ENCODE data around the gene CTDP1.

CTDP1 gene

GRCh38 chr18:79789901-79790890, 110.6 kb downstream of the CTDP1 start:
- Histone ChIP-seq H3K4me3 (ENCODE audit: low read depth in 1 of 5, low read length in 5 of 5) (no peak overlapping the region), H3K27me3 (ENCODE audit: control insufficient read depth in 5 of 5, insufficient read depth in 4 of 5, low read length in 5 of 5) (peaks cover 13 to 58% (median 39%) of the 10 kb centered on the region in 5 donors), H3K4me1 (ENCODE audit: control insufficient read depth in 5 of 5, insufficient read depth in 5 of 5, low read length in 5 of 5) (peaks cover 0 to 29% (median 14%) of the 10 kb centered on the region in 5 donors), H3K36me3 (ENCODE audit: control insufficient read depth in 5 of 5, insufficient read depth in 5 of 5, low read length in 5 of 5) (no peaks in the 10 kb centered on the region), H3K9me3 (ENCODE audit: control insufficient read depth in 5 of 5, low read length in 5 of 5) (peaks cover 0 to 4% (median 0%) of the 10 kb centered on the region in 5 donors), H3K9ac (ENCODE audit: low read length in 5 of 5) (no peak overlapping the region), H3K27ac (ENCODE audit: low read depth, low read length) (no peak overlapping the region)

- Histone ChIP-seq H3K27me3 (ENCODE audit: control insufficient read depth in 5 of 5, insufficient read depth in 4 of 5, low read length in 5 of 5) (peaks cover 13 to 51% (median 34%) of the 10 kb centered on the region in 5 donors), H3K36me3 (ENCODE audit: control insufficient read depth in 5 of 5, insufficient read depth in 5 of 5, low read length in 5 of 5) (no peaks in the 10 kb centered on the region), H3K27ac (ENCODE audit: low read depth, low read length) (no peak overlapping the region), H3K9me3 (ENCODE audit: control insufficient read depth in 5 of 5, low read length in 5 of 5) (peaks cover 0 to 4% (median 0%) of the 10 kb centered on the region in 5 donors), H3K4me3 (ENCODE audit: low read depth in 1 of 5, low read length in 5 of 5) (peak overlapping the region in 2 of 5 donors; percentile 19 to 27), H3K4me1 (ENCODE audit: control insufficient read depth in 5 of 5, insufficient read depth in 5 of 5, low read length in 5 of 5) (peaks cover 0 to 29% (median 14%) of the 10 kb centered on the region in 5 donors), H3K9ac (ENCODE audit: low read length in 5 of 5) (no peak overlapping the region)
Measured at GRCh38 chr18:79790996-79791972, 111.7 kb downstream of the CTDP1 start.

GRCh38 chr18:79792096-79792987, 112.7 kb downstream of the CTDP1 start:
- Histone ChIP-seq H3K9ac (ENCODE audit: low read length in 5 of 5) (no peak overlapping the region), H3K36me3 (ENCODE audit: control insufficient read depth in 5 of 5, insufficient read depth in 5 of 5, low read length in 5 of 5) (no peaks in the 10 kb centered on the region), H3K27ac (ENCODE audit: low read depth, low read length) (no peak overlapping the region), H3K9me3 (ENCODE audit: control insufficient read depth in 5 of 5, low read length in 5 of 5) (peaks cover 0 to 4% (median 0%) of the 10 kb centered on the region in 5 donors), H3K4me1 (ENCODE audit: control insufficient read depth in 5 of 5, insufficient read depth in 5 of 5, low read length in 5 of 5) (peaks cover 0 to 30% (median 15%) of the 10 kb centered on the region in 5 donors), H3K4me3 (ENCODE audit: low read depth in 1 of 5, low read length in 5 of 5) (peak overlapping the region in 2 of 5 donors; percentile 19 to 27), H3K27me3 (ENCODE audit: control insufficient read depth in 5 of 5, insufficient read depth in 4 of 5, low read length in 5 of 5) (peaks cover 7 to 51% (median 32%) of the 10 kb centered on the region in 5 donors)

GRCh38 chr18:79792988-79793355, 113.4 kb downstream of the CTDP1 start:
- Histone ChIP-seq H3K9ac (ENCODE audit: low read length in 5 of 5) (no peak overlapping the region), H3K4me1 (ENCODE audit: control insufficient read depth in 5 of 5, insufficient read depth in 5 of 5, low read length in 5 of 5) (peaks cover 0 to 33% (median 18%) of the 10 kb centered on the region in 5 donors), H3K9me3 (ENCODE audit: control insufficient read depth in 5 of 5, low read length in 5 of 5) (peaks cover 0 to 4% (median 0%) of the 10 kb centered on the region in 5 donors), H3K36me3 (ENCODE audit: control insufficient read depth in 5 of 5, insufficient read depth in 5 of 5, low read length in 5 of 5) (no peaks in the 10 kb centered on the region), H3K27ac (ENCODE audit: low read depth, low read length) (no peak overlapping the region), H3K4me3 (ENCODE audit: low read depth in 1 of 5, low read length in 5 of 5) (no peak overlapping the region), H3K27me3 (ENCODE audit: control insufficient read depth in 5 of 5, insufficient read depth in 4 of 5, low read length in 5 of 5) (peaks cover 6 to 52% (median 33%) of the 10 kb centered on the region in 5 donors)

DNA sequence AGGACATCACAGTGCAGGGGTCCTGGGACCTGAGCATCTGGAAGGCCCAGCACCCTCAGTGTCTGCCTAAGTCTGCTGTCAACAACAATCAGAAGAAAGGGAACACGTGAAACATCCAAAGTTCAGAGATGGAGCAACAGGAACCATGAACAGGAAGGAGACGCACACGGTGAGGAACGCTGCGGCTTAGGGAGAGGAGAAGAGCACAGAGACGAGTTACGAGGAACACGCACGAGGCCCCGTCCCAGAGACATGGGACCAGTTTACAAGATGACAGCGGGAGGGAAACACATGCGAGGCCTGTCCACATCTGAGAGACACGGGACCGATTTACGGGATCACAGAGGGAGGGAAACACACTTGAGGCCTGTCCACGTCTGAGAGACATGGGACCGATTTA, 115.2 kb downstream of the CTDP1 start:
- H3K36me3 ChIP-seq (ENCODE audit: control insufficient read depth in 5 of 5, insufficient read depth in 5 of 5, low read length in 5 of 5): no peaks in the 10 kb centered on the region
- H3K9me3 ChIP-seq (ENCODE audit: control insufficient read depth in 5 of 5, low read length in 5 of 5): no peaks in the 10 kb centered on the region
- H3K27me3 ChIP-seq (ENCODE audit: control insufficient read depth in 5 of 5, insufficient read depth in 4 of 5, low read length in 5 of 5): peaks cover 13 to 55% (median 34%) of the 10 kb centered on the region in 5 donors

GRCh38 chr18:79795446-79795845, 115.8 kb downstream of the CTDP1 start:
- peaks cover 19 to 55% (median 33%) of the 10 kb centered on the region in 5 donors for H3K27me3 ChIP-seq (ENCODE audit: control insufficient read depth in 5 of 5, insufficient read depth in 4 of 5, low read length in 5 of 5)
- no peaks in the 10 kb centered on the region for H3K36me3 ChIP-seq (ENCODE audit: control insufficient read depth in 5 of 5, insufficient read depth in 5 of 5, low read length in 5 of 5)
- no peaks in the 10 kb centered on the region for H3K9me3 ChIP-seq (ENCODE audit: control insufficient read depth in 5 of 5, low read length in 5 of 5)
- no peak overlapping the region for H3K9ac ChIP-seq (ENCODE audit: low read length in 5 of 5)
- no peak overlapping the region for H3K27ac ChIP-seq (ENCODE audit: low read depth, low read length)
- H3K4me1 ChIP-seq (ENCODE audit: control insufficient read depth in 5 of 5, insufficient read depth in 5 of 5, low read length in 5 of 5): peaks cover 0 to 43% (median 25%) of the 10 kb centered on the region in 5 donors
- H3K4me3 ChIP-seq (ENCODE audit: low read depth in 1 of 5, low read length in 5 of 5): no peak overlapping the region

More for the DNA sequence above, 115.2 kb downstream of the CTDP1 start:
- Histone ChIP-seq H3K4me3 (ENCODE audit: low read depth in 1 of 5, low read length in 5 of 5) (no peak overlapping the region), H3K4me1 (ENCODE audit: control insufficient read depth in 5 of 5, insufficient read depth in 5 of 5, low read length in 5 of 5) (peaks cover 0 to 43% (median 25%) of the 10 kb centered on the region in 5 donors), H3K9ac (ENCODE audit: low read length in 5 of 5) (no peak overlapping the region), H3K27ac (ENCODE audit: low read depth, low read length) (no peak overlapping the region)

DNA sequence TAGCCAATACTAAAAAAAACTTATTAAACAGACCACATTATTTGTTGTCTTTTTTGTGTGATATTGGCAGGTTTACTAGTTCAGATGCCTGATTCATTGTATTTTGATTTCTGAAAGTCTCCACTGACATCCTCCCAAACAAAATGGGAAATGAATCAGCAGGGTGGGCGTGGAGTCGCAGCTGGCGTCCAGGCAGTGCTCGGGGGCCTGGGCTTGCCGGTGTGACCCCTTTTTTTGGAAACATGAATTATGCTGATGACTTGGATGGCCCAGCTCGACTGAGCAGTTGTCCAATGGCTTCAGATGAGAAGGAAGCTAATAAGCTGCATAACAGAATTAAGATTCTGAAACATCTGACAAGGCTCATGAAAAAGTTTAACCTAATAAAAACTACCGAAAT, 116.4 kb downstream of the CTDP1 start:
- Histone ChIP-seq H3K4me1 (ENCODE audit: control insufficient read depth in 5 of 5, insufficient read depth in 5 of 5, low read length in 5 of 5) (peaks cover 0 to 40% (median 25%) of the 10 kb centered on the region in 5 donors), H3K27me3 (ENCODE audit: control insufficient read depth in 5 of 5, insufficient read depth in 4 of 5, low read length in 5 of 5) (peaks cover 20 to 54% (median 33%) of the 10 kb centered on the region in 5 donors), H3K36me3 (ENCODE audit: control insufficient read depth in 5 of 5, insufficient read depth in 5 of 5, low read length in 5 of 5) (no peaks in the 10 kb centered on the region), H3K9ac (ENCODE audit: low read length in 5 of 5) (no peak overlapping the region), H3K4me3 (ENCODE audit: low read depth in 1 of 5, low read length in 5 of 5) (no peak overlapping the region), H3K9me3 (ENCODE audit: control insufficient read depth in 5 of 5, low read length in 5 of 5) (no peaks in the 10 kb centered on the region), H3K27ac (ENCODE audit: low read depth, low read length) (no peak overlapping the region)

DNA sequence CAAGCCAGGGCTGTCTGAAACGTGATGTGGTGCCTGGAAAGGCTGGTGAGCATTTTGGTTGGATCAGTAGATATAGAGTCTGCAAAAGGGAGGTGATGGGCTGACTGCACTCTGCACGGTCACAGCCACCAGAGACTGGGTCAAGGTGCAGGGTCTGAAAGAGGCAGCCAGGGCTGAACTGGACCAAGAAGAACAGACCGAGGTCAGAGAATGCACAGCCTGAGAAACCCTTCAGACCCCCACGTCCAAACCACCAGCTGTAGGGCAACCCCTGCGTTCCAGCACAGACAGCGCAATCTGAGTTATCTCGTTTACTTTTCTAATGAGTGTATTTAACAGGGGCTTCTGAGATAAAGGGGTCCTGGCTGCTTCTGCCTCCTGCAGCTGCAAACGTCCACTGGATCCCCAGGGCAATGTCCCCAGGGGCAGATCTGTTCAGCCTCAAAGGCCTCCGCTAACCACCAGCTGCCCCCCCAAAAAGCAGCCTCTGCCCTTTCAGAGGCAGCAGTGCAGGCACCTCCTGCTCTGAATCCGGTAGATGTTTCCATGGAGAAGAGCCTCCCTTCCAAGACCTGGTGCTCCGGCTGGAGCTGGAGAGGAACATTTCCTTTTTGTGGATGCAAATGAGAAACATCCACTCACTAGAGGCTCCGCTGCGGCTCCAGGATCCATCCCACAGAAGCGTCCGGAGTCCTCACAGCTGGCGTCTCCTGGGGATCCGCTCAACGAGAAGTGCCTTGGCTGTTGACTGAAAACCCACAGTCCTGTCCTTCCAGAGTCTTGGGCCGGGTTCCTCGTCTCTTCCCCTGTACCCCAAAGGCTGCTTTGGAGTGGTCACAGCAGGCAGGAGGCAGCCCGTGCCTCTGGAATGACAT, 117.2 kb downstream of the CTDP1 start:
- H3K9me3 ChIP-seq (ENCODE audit: control insufficient read depth in 5 of 5, low read length in 5 of 5): no peaks in the 10 kb centered on the region
- H3K27me3 ChIP-seq (ENCODE audit: control insufficient read depth in 5 of 5, insufficient read depth in 4 of 5, low read length in 5 of 5): peaks cover 20 to 50% (median 33%) of the 10 kb centered on the region in 5 donors

More for the DNA sequence above, 117.2 kb downstream of the CTDP1 start:
- H3K27ac ChIP-seq (ENCODE audit: low read depth, low read length): no peak overlapping the region
- H3K4me3 ChIP-seq (ENCODE audit: low read depth in 1 of 5, low read length in 5 of 5): no peak overlapping the region
- H3K36me3 ChIP-seq (ENCODE audit: control insufficient read depth in 5 of 5, insufficient read depth in 5 of 5, low read length in 5 of 5): no peaks in the 10 kb centered on the region
- H3K4me1 ChIP-seq (ENCODE audit: control insufficient read depth in 5 of 5, insufficient read depth in 5 of 5, low read length in 5 of 5): peaks cover 0 to 32% (median 20%) of the 10 kb centered on the region in 5 donors
- H3K9ac ChIP-seq (ENCODE audit: low read length in 5 of 5): no peak overlapping the region
